KBM-7 (cell line): ENCODE results near the gene MYL5.
"Not testable (repeated sequence)": the region's sequence is repeated elsewhere in the genome, so short reads cannot be mapped to it uniquely, and the experiment has no call there.

Source experiments
- DNase-seq: peaks from one replicate; pipeline ENCODE4 v3.0.0-alpha.2; 2015
- in situ Hi-C: fragments of 300-500 bp; cut with MboI; formaldehyde crosslinking; loops from 2 replicates; pipeline ENCODE4 v1.14.3; 2020; ENCODE audit warnings: low sequenced_read_pairs, low pct_unique_long_range_greater_than_20kb, mixed read lengths

The MYL5 gene

GRCh38 chr4:714087-714486 is 39.7 kb downstream of the MYL5 start:
- in situ Hi-C loops = no loop called here
- no peak for DNase-seq

- in situ Hi-C loops = no loop called here
These were observed 43.4 kb downstream of the MYL5 start for GRCh38 chr4:717601-718320.

GRCh38 chr4:718460-718859 is 44.1 kb downstream of the MYL5 start:
- in situ Hi-C loops = no loop called here
- no peak for DNase-seq

More at GRCh38 chr4:717601-718320, 43.4 kb downstream of the MYL5 start:
- no peak for DNase-seq

- DNase-seq = no peak
- in situ Hi-C loops = no loop called here
These were observed 45.9 kb downstream of the MYL5 start for GRCh38 chr4:720111-720860.

- in situ Hi-C loops = no loop called here
- no peak for DNase-seq
These were observed 47.2 kb downstream of the MYL5 start for GRCh38 chr4:721261-722168.

GRCh38 chr4:722169-722725 is 47.9 kb downstream of the MYL5 start:
- no peak for DNase-seq
- in situ Hi-C loops = no loop called here

- DNase-seq = no peak
- in situ Hi-C loops = no loop called here
These were observed 48.6 kb downstream of the MYL5 start for GRCh38 chr4:722851-723360.

GRCh38 chr4:723751-724530 is 49.6 kb downstream of the MYL5 start:
- DNase-seq = no peak
- in situ Hi-C loops = no loop called here

- no peak for DNase-seq
- in situ Hi-C loops = no loop called here
These were observed 51.3 kb downstream of the MYL5 start for GRCh38 chr4:725391-726234.

GRCh38 chr4:726235-726787 is 52.0 kb downstream of the MYL5 start:
- no peak for DNase-seq
- in situ Hi-C loops = no loop called here

GRCh38 chr4:726838-727237 is 52.5 kb downstream of the MYL5 start:
- in situ Hi-C loops = no loop called here
- DNase-seq = no peak

- DNase-seq = no peak
- in situ Hi-C loops = no loop called here
These were observed 53.2 kb downstream of the MYL5 start for GRCh38 chr4:727576-727975.

GRCh38 chr4:729336-730315 is 55.3 kb downstream of the MYL5 start:
- DNase-seq = no peak
- in situ Hi-C loops = no loop called here

GRCh38 chr4:730511-730910 is 56.2 kb downstream of the MYL5 start:
- in situ Hi-C loops = no loop called here
- DNase-seq = no peak

- in situ Hi-C loops = not testable (repeated sequence)
These were observed 56.9 kb downstream of the MYL5 start for GRCh38 chr4:730946-731904.

More at GRCh38 chr4:730946-731904, 56.9 kb downstream of the MYL5 start:
- DNase-seq = not testable (repeated sequence)
